ENCODE results near the gene PLCL1.
"Not testable (repeated sequence)": the region's sequence is repeated elsewhere in the genome, so short reads cannot be mapped to it uniquely, and the experiment has no call there.

The PLCL1 gene

DNA sequence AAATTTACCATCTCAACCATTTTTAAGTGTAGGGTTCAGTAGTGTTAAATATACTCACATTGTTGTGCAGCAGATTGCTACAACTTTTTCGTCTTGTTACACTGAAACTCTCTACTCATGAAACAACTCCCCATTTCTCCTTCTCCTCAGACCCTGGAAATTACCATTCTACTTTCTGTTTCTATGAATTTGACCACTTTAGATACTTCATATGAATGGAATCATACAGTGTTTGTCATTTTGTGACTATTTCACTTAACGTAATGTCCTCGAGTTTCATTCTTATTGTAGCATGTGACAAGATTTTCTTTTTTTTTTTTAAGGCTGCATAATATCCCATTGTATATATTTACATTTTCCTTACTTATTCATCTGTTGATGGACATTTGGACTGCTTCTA lies 203.8 kb downstream of the PLCL1 start:
- DNase-seq = no peak

GRCh38 chr2:198012025-198012424 lies 207.6 kb downstream of the PLCL1 start:
- no peak for DNase-seq

DNA sequence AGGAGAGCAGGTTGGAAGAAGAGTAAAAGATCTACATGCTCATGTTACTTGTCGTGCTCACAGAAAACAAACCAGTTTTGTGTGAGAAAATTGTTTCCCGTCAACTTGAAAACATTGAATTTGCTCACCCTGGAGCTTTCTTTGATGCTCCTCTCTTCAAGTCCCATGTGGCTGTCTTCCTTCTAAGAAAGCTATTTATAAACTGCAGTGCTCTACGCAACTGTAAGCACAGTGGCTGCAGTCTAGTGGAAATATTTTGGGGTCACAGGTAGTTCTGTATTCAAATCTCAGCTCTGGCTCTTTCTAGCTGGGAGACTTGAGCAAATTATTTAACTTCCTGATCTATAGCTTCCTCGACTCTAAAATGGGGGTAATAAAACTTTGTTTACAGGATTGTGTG lies 211.8 kb downstream of the PLCL1 start:
- no peak for DNase-seq

- no peak for DNase-seq
Measured at GRCh38 chr2:198017068-198017467, 212.7 kb downstream of the PLCL1 start.

GRCh38 chr2:198028955-198029354 lies 224.6 kb downstream of the PLCL1 start:
- no peak for DNase-seq

GRCh38 chr2:198029576-198029975 lies 225.2 kb downstream of the PLCL1 start:
- not testable (repeated sequence) for DNase-seq

- DNase-seq = no peak
Measured at GRCh38 chr2:198033626-198034025, 229.2 kb downstream of the PLCL1 start.

GRCh38 chr2:198036029-198036879 lies 231.9 kb downstream of the PLCL1 start:
- no peak for DNase-seq

DNA sequence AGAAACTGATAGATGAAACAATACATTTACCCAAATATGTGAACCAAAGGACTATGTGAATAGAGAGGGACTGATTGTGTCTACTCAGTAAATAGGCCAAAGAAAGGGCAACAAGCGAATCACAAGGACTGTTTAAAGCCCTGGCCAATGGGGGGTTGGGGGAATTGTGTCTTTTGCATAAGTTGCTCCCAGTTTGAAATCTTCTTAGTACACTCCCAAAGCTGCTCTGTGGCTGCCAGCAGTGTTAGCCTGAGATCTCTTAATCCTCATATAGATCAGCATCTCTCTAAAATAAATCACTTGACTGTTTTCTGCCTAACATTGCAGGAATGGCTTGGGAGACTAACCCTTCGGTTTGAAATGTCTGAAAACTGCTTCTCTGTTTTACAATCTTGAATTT lies 236.4 kb downstream of the PLCL1 start:
- DNase-seq = no peak

DNA sequence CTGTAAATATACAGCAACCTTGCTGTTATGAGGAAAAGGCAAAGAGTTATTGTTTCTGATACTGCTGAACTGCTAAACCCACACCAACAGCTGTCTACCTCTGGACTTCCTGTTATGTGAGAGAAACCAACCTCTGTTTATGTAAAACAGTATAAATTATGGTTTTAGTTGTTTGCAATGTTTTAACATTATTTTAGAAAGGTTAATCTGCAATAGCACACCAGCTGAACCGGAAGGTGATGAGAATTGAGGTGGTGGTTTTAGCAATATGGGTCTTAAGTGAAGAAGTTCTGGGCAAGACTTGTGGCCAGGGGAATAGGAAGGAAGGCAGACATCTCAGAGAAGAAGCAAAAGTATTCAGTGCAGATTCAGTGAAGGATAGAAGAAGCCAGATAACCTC lies 237.8 kb downstream of the PLCL1 start:
- DNase-seq = no peak

DNA sequence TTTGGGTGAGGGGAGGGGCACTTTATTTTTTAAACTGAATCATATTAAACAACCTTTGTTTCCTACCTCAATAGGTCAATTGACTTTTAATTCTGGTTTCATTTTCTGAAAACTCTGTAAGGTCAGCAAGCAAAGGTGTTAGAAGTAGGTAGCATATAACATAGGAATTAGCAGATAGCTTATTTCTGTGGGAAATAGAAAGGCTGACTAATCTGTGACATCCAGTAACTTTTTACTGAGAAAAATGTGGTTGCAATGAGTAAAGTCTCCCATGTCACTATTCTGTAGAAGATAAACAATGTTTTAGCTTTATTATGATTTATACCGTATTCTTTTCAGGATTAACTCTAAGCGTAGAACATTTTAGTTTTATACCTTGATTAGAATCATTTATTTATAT lies 240.4 kb downstream of the PLCL1 start:
- no peak for DNase-seq

DNA sequence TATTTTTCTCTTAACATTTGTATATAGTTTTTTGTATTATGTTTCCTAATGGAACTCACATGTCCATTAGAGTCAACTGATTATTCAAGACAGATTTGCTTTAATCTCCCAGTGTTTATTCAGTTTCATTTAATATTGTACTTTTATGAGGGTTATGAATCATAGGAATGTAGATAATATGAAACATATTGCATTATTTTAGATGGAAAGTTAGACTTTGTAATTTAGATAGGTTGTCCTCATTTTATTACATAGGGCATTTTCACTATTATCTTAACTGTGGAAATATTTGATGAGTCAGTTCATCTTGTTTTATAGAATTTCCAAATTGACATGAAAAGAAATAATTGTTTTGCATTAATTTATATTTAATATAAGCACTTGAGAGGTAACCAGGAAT lies 240.8 kb downstream of the PLCL1 start:
- DNase-seq = no peak

- DNase-seq = no peak
Measured at GRCh38 chr2:198052741-198053140, 248.3 kb downstream of the PLCL1 start.

GRCh38 chr2:198053148-198053547 lies 248.8 kb downstream of the PLCL1 start:
- no peak for DNase-seq

GRCh38 chr2:198053776-198054175 lies 249.4 kb downstream of the PLCL1 start:
- DNase-seq = no peak

DNA sequence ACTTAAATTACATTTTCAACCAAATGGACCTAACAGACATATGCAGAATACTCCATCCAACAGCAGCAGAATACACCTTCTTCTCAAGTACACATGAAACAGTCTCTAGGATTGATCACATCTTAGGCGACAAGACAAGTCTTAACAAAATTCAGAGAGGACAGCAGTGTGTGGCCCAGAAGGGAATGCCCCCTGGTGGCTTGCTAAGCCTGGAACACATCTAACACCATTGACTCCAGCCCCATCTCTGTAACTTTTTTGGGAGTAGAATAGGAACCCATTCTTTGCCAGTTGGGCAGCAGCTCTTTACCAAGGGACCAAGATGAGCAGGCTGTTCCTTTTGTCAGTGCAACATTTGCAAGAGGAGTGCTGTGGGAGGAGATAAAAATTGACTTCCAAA lies 249.9 kb downstream of the PLCL1 start:
- no peak for DNase-seq

DNA sequence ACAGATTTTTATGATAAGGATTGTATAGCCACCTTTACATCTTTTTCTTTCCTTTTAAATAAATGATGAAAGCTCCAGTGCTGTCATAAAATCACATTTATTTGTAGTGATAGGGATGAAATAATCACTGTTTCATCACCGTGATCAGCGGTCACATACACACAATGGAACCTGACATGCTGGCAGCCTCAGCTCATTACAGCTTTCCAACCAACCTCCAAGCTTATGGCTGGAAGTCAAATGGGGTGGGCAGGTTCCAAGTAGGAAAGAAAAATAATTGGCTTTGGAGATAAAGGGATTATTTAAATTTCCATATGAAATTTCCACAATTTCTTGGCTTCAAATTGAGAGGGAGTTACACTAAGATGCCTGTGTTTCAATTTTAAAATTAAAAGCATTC lies 251.3 kb downstream of the PLCL1 start:
- no peak for DNase-seq

DNA sequence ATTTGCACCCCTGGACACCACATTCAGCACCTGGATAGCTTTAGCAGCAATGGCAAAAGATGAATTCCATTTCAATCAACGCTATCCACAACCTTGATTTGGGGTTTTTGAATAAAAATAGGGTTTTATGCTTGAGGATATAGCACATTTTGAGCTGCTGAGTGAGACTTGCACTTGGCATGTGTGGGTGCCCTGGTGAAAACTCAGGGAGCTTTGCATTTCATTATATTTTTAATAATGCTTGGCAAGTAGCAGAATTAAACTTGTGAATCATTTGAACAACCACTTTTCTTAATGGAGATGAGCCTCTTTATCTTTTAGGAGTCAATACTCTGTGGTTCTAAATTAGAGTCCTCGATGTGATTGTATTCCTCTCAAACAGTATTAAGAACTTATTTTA lies 252.4 kb downstream of the PLCL1 start:
- DNase-seq = no peak

- no peak for DNase-seq
Measured at GRCh38 chr2:198059800-198060199, 255.4 kb downstream of the PLCL1 start.

- DNase-seq = no peak
Measured at GRCh38 chr2:198060277-198060676, 255.9 kb downstream of the PLCL1 start.

DNA sequence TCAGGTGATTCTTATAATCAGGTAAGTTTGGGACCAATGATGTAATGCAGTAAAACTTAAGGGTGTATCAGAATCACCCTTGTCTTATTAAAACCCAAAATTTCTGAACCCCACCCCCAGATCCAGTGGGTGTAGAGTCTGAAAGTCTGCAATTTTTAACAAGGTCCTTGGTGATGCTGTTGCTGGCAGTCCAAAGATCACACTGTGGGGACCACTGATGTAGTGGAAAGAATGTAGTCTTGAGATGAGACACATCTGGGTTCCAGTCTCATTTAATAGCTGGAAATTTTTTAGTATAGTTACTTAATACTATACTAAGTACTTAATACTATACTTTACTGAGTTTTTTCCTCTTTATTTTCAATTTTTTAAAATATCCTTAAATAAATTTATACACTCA lies 258.4 kb downstream of the PLCL1 start:
- no peak for DNase-seq

DNA sequence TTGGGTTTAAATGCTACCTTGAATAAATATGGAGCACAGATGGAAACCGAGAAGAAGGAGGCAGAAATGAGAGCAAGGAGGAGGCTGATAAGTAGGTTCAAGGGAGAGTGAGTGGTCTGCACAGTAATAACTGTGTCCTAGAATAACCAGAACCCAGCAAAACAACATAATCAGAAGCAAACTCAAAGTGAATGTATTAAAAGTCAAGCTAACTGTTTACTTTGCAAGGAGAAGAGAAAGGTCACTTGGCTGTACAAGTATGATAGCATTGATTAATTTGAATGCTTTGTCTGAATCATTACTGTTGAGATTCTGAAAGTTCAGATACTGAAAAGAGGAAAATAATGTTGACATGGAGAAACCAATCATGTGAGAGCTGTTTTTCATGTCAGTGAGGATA lies 258.8 kb downstream of the PLCL1 start:
- DNase-seq = no peak

DNA sequence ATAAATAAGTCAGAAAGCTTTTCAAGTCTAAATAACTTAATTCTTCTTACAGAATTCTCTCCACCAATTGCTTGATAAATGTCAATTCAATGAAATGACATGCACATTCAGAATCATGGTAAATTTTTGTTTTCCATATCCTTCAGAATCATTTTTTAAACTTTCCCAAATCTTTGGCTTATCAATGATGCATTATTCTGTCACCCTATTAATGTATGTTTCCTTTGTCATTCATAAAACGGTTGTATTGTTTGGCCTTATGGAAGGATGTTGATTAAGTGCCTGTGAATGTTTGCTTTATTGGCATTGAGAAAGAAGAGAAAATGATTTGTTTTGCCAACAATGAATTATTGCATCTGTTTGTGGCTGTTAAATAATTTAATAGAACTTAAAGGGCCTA lies 260.9 kb downstream of the PLCL1 start:
- no peak for DNase-seq

DNA sequence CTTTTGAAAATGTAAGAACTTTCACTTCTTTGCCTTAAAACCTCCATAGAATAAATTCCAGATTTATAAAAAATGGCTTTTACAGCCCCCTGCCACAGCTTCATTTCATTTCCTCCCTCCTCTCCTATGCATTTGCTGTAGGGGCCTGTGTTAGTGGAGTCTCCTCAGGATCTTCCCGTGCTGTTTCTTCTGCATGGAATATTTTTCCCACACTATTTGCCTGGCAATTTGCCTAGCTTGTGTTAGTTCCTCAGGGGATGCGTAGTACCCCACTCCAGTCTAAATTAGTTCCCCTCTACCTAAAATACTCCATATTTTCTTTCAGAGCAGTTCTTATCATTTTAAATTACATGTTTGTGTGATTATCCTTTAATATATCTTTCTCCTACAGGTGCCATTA lies 262.2 kb downstream of the PLCL1 start:
- no peak for DNase-seq

- DNase-seq = no peak
Measured at GRCh38 chr2:198072655-198073054, 268.3 kb downstream of the PLCL1 start.

Measured in NCI-H1694 treated with DMSO at 0.1 percent for 48 hours (cell line).